ENCODE measurements around the gene XRCC4. TPM values are rescaled to one million over a fixed set of nuclear protein-coding genes. Genes with fewer than 3 reads are reported as not detected.

Gene XRCC4
- total RNA-seq, 1 experiment from 2014 or later, result 24.6 TPM

- no peak overlapping the region for H3K4me2 ChIP-seq (ENCODE audit: low read length)
- no peaks in the 10 kb centered on the region for H3K79me2 ChIP-seq (ENCODE audit: insufficient read depth, low read length)
- no peaks in the 10 kb centered on the region for H3K9me2 ChIP-seq (ENCODE audit: insufficient read depth)
- H4K20me1 ChIP-seq (ENCODE audit: insufficient read depth), result no peaks in the 10 kb centered on the region
- no peaks in the 10 kb centered on the region for H3K27me3 ChIP-seq (ENCODE audit: insufficient read depth, low read length)
- RAD21 ChIA-PET (ENCODE audit: low non-redundant PET in 1 of 2, low total read pairs in 2 of 2, uncharacterized antibody in 2 of 2, unreplicated experiment in 2 of 2), result no interaction called here
- H3K4me1 ChIP-seq (ENCODE audit: control insufficient read depth in 1 of 2, insufficient read depth in 2 of 2, low read length in 2 of 2), result no peaks in the 10 kb centered on the region
- POLR2A ChIA-PET, result no interaction called here
- no peak for DNase-seq (ENCODE audit: low read depth, low spot score)
- no peaks in the 10 kb centered on the region; a peak in 1 of 4 replicates for H3K36me3 ChIP-seq (ENCODE audit: control insufficient read depth in 1 of 2, insufficient read depth in 2 of 2, low read length in 2 of 2)
- H2AFZ ChIP-seq (ENCODE audit: low read depth, low read length, poor library complexity, severe bottlenecking), result no peak overlapping the region
- CTCF ChIA-PET, result no interaction called here
- H3K9me3 ChIP-seq (ENCODE audit: control insufficient read depth in 1 of 2, insufficient read depth in 1 of 2, low read depth in 1 of 2, low read length in 2 of 2), result no peaks in the 10 kb centered on the region
- BruUV-seq (replicated peaks), result no TSS peak
- H3K4me3 ChIP-seq (replicated peaks in 1 of 2; ENCODE audit: low read depth in 1 of 2, low read length in 2 of 2), result no peak overlapping the region
- H3K9ac ChIP-seq (ENCODE audit: low read length), result no peak overlapping the region
- H3K27ac ChIP-seq (ENCODE audit: low read depth, low read length), result no peak overlapping the region
- intact Hi-C loops (cut with micrococcal nuclease), result no loop called here
- TF ChIP-seq FOSL1 (IDR thresholded peaks at IDR 0.05; ENCODE audit: low read depth) (no peak), ATF3 (IDR thresholded peaks at IDR 0.05) (no peak), POLR2AphosphoS5 (IDR thresholded peaks at IDR 0.05; ENCODE audit: low read depth, low read length) (no peak)
- ATAC-seq, result no peak
Observed at GRCh38 chr5:83204651-83205050, 127.3 kb downstream of the XRCC4 start.

- ChIA-PET POLR2A (no interaction called here), RAD21 (ENCODE audit: low non-redundant PET in 1 of 2, low total read pairs in 2 of 2, uncharacterized antibody in 2 of 2, unreplicated experiment in 2 of 2) (no interaction called here), CTCF (no interaction called here)
- no peak overlapping the region for H3K4me2 ChIP-seq (ENCODE audit: low read length)
- H3K4me3 ChIP-seq (replicated peaks in 1 of 2; ENCODE audit: low read depth in 1 of 2, low read length in 2 of 2), result no peak overlapping the region
- H3K9ac ChIP-seq (ENCODE audit: low read length), result no peak overlapping the region
- H3K4me1 ChIP-seq (ENCODE audit: control insufficient read depth in 1 of 2, insufficient read depth in 2 of 2, low read length in 2 of 2), result no peaks in the 10 kb centered on the region
- BruUV-seq (replicated peaks), result no TSS peak
- no peaks in the 10 kb centered on the region; a peak in 1 of 4 replicates for H3K36me3 ChIP-seq (ENCODE audit: control insufficient read depth in 1 of 2, insufficient read depth in 2 of 2, low read length in 2 of 2)
- no peak for DNase-seq (ENCODE audit: low read depth, low spot score)
- H2AFZ ChIP-seq (ENCODE audit: low read depth, low read length, poor library complexity, severe bottlenecking), result no peak overlapping the region
- no peaks in the 10 kb centered on the region for H3K79me2 ChIP-seq (ENCODE audit: insufficient read depth, low read length)
- H3K27me3 ChIP-seq (ENCODE audit: insufficient read depth, low read length), result no peaks in the 10 kb centered on the region
- intact Hi-C loops (cut with micrococcal nuclease), result no loop called here
- TF ChIP-seq RAD21 (IDR thresholded peaks at IDR 0.05; ENCODE audit: low read depth) (no peak), CEBPB (IDR thresholded peaks at IDR 0.05; ENCODE audit: low read depth) (no peak), TCF7L2 (IDR thresholded peaks at IDR 0.05; ENCODE audit: borderline replicate concordance, extremely low read depth, insufficient read depth, insufficient read length) (no peak), SRF (IDR thresholded peaks at IDR 0.05; ENCODE audit: low read depth) (no peak)
- H3K9me3 ChIP-seq (ENCODE audit: control insufficient read depth in 1 of 2, insufficient read depth in 1 of 2, low read depth in 1 of 2, low read length in 2 of 2), result no peaks in the 10 kb centered on the region
- H3K27ac ChIP-seq (ENCODE audit: low read depth, low read length), result no peak overlapping the region
- no peaks in the 10 kb centered on the region for H3K9me2 ChIP-seq (ENCODE audit: insufficient read depth)
- no peaks in the 10 kb centered on the region for H4K20me1 ChIP-seq (ENCODE audit: insufficient read depth)
- no peak for ATAC-seq
Observed at GRCh38 chr5:83209963-83210362, 132.6 kb downstream of the XRCC4 start.
